HUES64 (cell line): ENCODE results near the gene OSER1.
A peak's percentile ranks its signal among the peaks of the same experiment; 100 is the strongest.

Experiments
- H3K27ac ChIP-seq: 2 replicates; pipeline ENCODE4 v1.7.0; 2013; ENCODE audit warnings: low read depth, low read length, inconsistent platforms
- H3K27me3 ChIP-seq: 2 replicates; pipeline ENCODE4 v1.6.1; 2013; ENCODE audit warnings: mild to moderate bottlenecking, low read length; ENCODE audit not compliant: insufficient read depth
- H3K36me3 ChIP-seq: 2 replicates; pipeline ENCODE4 v1.6.1; 2013; ENCODE audit warnings: mild to moderate bottlenecking, low read length; ENCODE audit not compliant: insufficient read depth
- H3K4me1 ChIP-seq: 2 replicates; pipeline ENCODE4 v1.6.1; 2013; ENCODE audit warnings: mild to moderate bottlenecking, low read length, moderate library complexity; ENCODE audit not compliant: insufficient read depth
- H3K4me3 ChIP-seq: 2 replicates; pipeline ENCODE4 v1.5.1; 2013; ENCODE audit warnings: mild to moderate bottlenecking, low read length, moderate library complexity
- H3K9ac ChIP-seq: 2 replicates; pipeline ENCODE4 v1.6.1; 2013; ENCODE audit warnings: mild to moderate bottlenecking, low read depth, low read length
- H3K9me3 ChIP-seq: 2 replicates; pipeline ENCODE4 v1.6.1; 2013; ENCODE audit warnings: low read depth, low read length; ENCODE audit not compliant: insufficient read depth
- WGBS: fragments of 150-250, 120-280 bp; methylation state at CpG from one replicate; pipeline ENCODE4 v1.1.7; 2013; ENCODE audit warnings: missing lambda C conversion rate; 5-methylcytosine and 5-hydroxymethylcytosine counted together

The OSER1 gene

GRCh38 chr20:44211177-44212039 lies 837 bp upstream of the OSER1 start:
- Histone ChIP-seq H3K9me3 (no peaks in the 10 kb centered on the region), H3K27ac (peak overlapping the region; percentile 95), H3K4me3 (peak overlapping the region; percentile 97), H3K9ac (peak overlapping the region; percentile 84), H3K4me1 (peaks cover 15% of the 10 kb centered on the region), H3K27me3 (no peaks in the 10 kb centered on the region), H3K36me3 (peaks cover 7% of the 10 kb centered on the region)
- WGBS, result 24% methylated on average over 24 of the region's 24 CpGs

DNA sequence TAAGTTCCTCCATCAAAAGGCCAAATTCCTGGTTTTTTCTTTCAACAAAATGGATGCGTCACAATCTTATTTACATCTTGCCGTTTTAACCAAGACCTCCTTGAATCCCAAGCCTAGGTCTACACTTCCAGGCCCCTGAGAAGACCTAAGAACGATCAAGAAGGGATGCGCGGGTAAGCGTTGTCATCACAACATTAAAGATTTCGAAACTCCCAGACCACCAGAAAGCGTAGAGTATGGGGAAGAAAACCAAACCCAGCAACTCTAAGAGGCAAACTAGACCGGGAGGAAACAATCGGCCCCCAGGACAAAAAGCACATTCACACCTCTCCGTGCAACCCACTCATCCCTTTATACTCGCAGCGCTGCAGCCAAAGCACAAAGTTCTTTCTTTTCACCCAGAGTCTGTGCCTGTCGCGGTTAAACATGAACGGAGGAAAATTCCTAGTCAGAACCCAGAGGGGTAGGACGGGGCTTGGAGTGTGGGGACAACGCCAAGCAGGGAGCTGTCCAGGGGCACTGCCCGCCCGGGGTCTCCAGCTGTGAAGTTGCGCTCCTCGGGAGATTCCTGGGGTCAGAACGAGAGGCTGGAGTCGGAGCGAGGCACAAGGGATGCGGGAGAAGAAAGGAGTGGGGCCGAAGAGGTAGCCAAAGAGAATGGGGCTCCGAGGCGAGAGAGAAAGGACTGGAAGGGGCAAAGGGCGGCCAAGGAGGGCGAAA lies 725 bp downstream of the OSER1 start:
- Histone ChIP-seq H3K4me3 (peak overlapping the region; percentile 97), H3K9me3 (no peaks in the 10 kb centered on the region), H3K4me1 (peaks cover 15% of the 10 kb centered on the region), H3K9ac (peak overlapping the region; percentile 91), H3K36me3 (peaks cover 20% of the 10 kb centered on the region), H3K27ac (peak overlapping the region; percentile 98), H3K27me3 (no peaks in the 10 kb centered on the region)
- under 1% methylated on average over 28 of the region's 31 CpGs for WGBS

DNA sequence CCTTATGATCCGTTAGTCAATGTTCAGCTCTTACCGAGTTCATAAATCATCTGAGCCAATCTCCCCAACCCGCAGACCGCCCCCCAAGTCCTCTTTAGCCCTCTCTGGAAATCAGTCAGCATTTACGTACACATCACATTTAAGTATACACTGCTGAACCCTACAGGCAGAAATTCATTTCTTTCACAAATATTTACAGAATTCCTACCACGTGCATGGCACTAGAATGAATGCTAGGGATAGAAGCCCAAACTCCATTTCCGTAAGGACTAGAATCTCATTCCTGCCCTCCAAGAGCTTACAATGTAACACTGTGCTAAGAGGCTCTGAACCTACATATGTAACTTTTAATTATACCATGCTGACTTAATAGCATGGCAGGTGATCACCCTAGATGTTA lies 1.8 kb downstream of the OSER1 start:
- peaks cover 15% of the 10 kb centered on the region for H3K4me1 ChIP-seq
- H3K4me3 ChIP-seq, result peak overlapping the region; percentile 97
- no peaks in the 10 kb centered on the region for H3K9me3 ChIP-seq
- 61% methylated on average over 7 of the region's 7 CpGs for WGBS
- peaks cover 31% of the 10 kb centered on the region for H3K36me3 ChIP-seq
- peak overlapping the region; percentile 91 for H3K9ac ChIP-seq
- no peak overlapping the region for H3K27ac ChIP-seq
- H3K27me3 ChIP-seq, result no peaks in the 10 kb centered on the region

DNA sequence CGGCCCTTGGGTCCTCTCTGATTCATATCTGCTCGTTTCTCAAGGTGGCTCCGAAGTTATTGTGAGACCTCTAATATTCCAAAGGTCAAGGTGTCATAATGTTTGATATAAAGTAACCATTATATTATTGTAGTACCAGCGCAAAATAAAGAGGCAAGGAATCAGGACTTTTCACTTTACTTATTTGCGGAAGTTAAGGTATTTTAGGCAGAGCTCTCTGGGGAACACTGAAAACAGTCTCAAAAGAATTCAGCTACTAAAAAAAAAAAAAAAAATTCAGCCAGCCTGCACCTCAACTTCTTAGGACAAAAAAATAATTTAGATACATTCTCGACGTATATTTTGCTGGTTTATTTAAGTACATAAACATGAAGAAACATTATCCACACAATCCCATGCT lies 2.4 kb downstream of the OSER1 start:
- H3K4me1 ChIP-seq, result peaks cover 15% of the 10 kb centered on the region
- no peak overlapping the region for H3K27ac ChIP-seq
- no peak overlapping the region for H3K9ac ChIP-seq
- no peaks in the 10 kb centered on the region for H3K9me3 ChIP-seq
- peak overlapping the region; percentile 97 for H3K4me3 ChIP-seq
- WGBS, result 84% methylated on average over 5 of the region's 7 CpGs
- no peaks in the 10 kb centered on the region for H3K27me3 ChIP-seq
- peaks cover 37% of the 10 kb centered on the region for H3K36me3 ChIP-seq

- Histone ChIP-seq H3K27ac (no peak overlapping the region), H3K27me3 (no peaks in the 10 kb centered on the region), H3K36me3 (peaks cover 46% of the 10 kb centered on the region), H3K4me3 (no peak overlapping the region), H3K9me3 (no peaks in the 10 kb centered on the region), H3K4me1 (peaks cover 15% of the 10 kb centered on the region), H3K9ac (no peak overlapping the region)
- 83% methylated on average over 3 of the region's 3 CpGs for WGBS
Measured at GRCh38 chr20:44207126-44207723, 3.3 kb downstream of the OSER1 start.

DNA sequence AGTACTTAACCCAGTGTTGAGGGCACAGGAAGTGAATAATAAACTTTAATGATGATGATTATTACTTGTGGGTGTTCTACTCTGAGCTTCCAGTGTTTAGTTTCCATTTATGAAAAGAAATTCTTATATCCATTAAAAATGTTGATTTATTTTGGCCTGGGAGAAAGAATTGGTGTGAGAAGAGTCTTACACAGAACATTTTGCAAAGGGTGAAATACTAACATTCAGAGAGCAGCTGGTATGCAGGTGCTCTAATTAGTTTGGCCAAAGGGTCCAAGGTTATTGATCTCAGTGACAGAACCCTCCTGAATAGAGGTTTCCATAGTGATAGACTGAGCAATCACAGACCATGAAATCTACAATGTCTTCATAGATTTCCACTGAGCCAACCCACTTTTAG lies 4.4 kb downstream of the OSER1 start:
- Histone ChIP-seq H3K4me3 (no peak overlapping the region), H3K4me1 (peaks cover 10% of the 10 kb centered on the region), H3K27ac (no peak overlapping the region), H3K9me3 (no peaks in the 10 kb centered on the region), H3K9ac (no peak overlapping the region), H3K27me3 (no peaks in the 10 kb centered on the region), H3K36me3 (peaks cover 57% of the 10 kb centered on the region)

GRCh38 chr20:44204832-44205215 lies 5.7 kb downstream of the OSER1 start:
- Histone ChIP-seq H3K36me3 (peaks cover 70% of the 10 kb centered on the region), H3K9ac (no peak overlapping the region)
- whole genome bisulfite sequencing, result 95% methylated on average over 9 of the region's 10 CpGs

DNA sequence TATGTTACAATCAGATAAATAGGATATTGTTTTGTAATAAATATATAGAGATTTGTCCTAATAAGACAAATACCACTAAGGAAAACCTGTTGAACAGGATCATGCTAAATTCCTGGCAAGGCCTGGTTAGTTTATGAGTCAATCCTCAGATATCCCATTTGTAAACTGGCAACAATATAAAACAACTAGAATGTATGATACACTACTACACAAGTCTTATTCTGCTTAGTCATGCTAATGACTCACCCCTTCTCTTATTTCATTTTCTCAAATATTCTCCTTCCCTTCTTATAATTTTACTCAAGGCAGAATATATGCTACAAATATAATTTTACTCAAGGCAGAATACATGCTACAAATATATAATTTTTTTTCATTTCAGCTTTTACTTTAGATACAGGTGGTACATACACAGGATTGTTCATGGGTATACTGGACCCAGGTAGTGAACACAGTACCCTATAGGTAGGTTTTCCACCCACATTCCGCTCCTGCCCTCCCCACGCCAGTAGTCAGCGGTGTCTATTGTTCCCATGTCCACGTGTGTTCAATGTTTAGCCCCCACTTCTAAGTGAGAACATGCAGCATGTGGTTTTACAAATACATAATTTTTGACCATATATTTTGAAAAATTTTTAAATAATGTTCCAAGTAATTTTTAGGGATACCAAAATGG lies 6.3 kb downstream of the OSER1 start:
- Histone ChIP-seq H3K27me3 (no peaks in the 10 kb centered on the region), H3K4me3 (no peak overlapping the region), H3K27ac (no peak overlapping the region), H3K36me3 (peaks cover 75% of the 10 kb centered on the region), H3K9me3 (no peaks in the 10 kb centered on the region), H3K4me1 (peaks cover 10% of the 10 kb centered on the region), H3K9ac (no peak overlapping the region)
- WGBS, result 97% methylated on average over 4 of the region's 4 CpGs

More at GRCh38 chr20:44204832-44205215, 5.7 kb downstream of the OSER1 start:
- no peaks in the 10 kb centered on the region for H3K27me3 ChIP-seq
- no peak overlapping the region for H3K27ac ChIP-seq
- peaks cover 10% of the 10 kb centered on the region for H3K4me1 ChIP-seq
- H3K4me3 ChIP-seq, result no peak overlapping the region
- H3K9me3 ChIP-seq, result no peaks in the 10 kb centered on the region

DNA sequence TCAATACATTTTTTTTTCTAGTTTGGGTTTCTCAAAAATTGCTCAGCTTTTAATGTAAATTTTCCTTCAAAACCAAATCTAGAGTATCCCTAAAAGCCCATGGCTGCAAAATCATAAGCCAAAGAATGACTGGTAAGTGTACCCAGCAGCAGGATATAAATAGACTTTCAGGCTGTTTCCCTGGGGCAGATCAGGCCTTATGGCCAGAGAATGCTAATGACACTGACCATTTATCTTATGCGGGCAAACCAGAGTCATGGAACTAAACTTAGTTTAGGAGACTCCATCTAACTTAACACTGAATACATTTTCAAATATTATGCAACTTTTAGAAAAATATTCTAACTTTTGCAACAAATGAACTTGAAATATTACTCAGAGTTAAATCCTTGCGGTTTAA lies 7.4 kb downstream of the OSER1 start:
- Histone ChIP-seq H3K4me1 (no peaks in the 10 kb centered on the region; the same call in 1 of the 2 replicates), H3K9ac (no peak overlapping the region), H3K9me3 (no peaks in the 10 kb centered on the region), H3K36me3 (peaks cover 84% of the 10 kb centered on the region), H3K27me3 (no peaks in the 10 kb centered on the region), H3K4me3 (no peak overlapping the region), H3K27ac (no peak overlapping the region)
- WGBS, result 89% methylated on average over 2 of the region's 2 CpGs

GRCh38 chr20:44200983-44201382 lies 9.6 kb downstream of the OSER1 start:
- Histone ChIP-seq H3K36me3 (peaks cover 93% of the 10 kb centered on the region), H3K4me1 (no peaks in the 10 kb centered on the region; the same call in 1 of the 2 replicates), H3K9ac (no peak overlapping the region), H3K4me3 (no peak overlapping the region), H3K27me3 (no peaks in the 10 kb centered on the region), H3K27ac (no peak overlapping the region), H3K9me3 (no peaks in the 10 kb centered on the region)
- 85% methylated on average over 2 of the region's 2 CpGs for WGBS

- 95% methylated on average over 4 of the region's 4 CpGs for WGBS
- Histone ChIP-seq H3K4me3 (no peak overlapping the region), H3K4me1 (no peaks in the 10 kb centered on the region; the same call in 1 of the 2 replicates), H3K36me3 (peaks cover 89% of the 10 kb centered on the region), H3K9ac (no peak overlapping the region), H3K27ac (no peak overlapping the region), H3K27me3 (no peaks in the 10 kb centered on the region), H3K9me3 (no peaks in the 10 kb centered on the region)
Measured at GRCh38 chr20:44200371-44200770, 10.2 kb downstream of the OSER1 start.
